PC-3 (cell line): ENCODE data around the gene PPP1R9B. TPM values are rescaled to one million over a fixed set of nuclear protein-coding genes. Genes with fewer than 3 reads are reported as not detected.

ENCODE experiments used
- ATAC-seq: fragments of 200-7000 bp; cut with Tn5 transposase; 2 replicates; pipeline ENCODE4 v1.9.1; 2020; ENCODE audit warnings: mild to moderate bottlenecking, moderate library complexity
- BruUV-seq: library from RNA; stranded (reverse); fragments of 400-500 nt; replicated peaks from 2 replicates; lab custom pipeline; 2021; lab: Mats Ljungman, UMichigan
- CTCF ChIA-PET: fragments of 300-600 bp; sonication (Branson Sonifier 250); formaldehyde crosslinking; loops from one replicate; lab custom pipeline; 2022; ENCODE audit warnings: antibody characterized with exemption; lab: Charles Lee
- POLR2A ChIA-PET: fragments of 300-600 bp; sonication (Branson Sonifier 250); formaldehyde crosslinking; loops from one replicate; lab custom pipeline; 2022; ENCODE audit warnings: antibody characterized with exemption; ENCODE audit not compliant: unreplicated experiment; lab: Charles Lee
- DNase-seq: peaks from one replicate; pipeline ENCODE4 v3.0.0-alpha.2; 2015
- H2AFZ ChIP-seq: fragments of 300-600 bp; sonication (generic); 2 replicates; pipeline ENCODE4 v1.6.0; 2016; ENCODE audit warnings: antibody characterized with exemption, low read length
- H3F3A ChIP-seq: fragments of 300-600 bp; sonication (generic); one replicate; pipeline ENCODE4 v1.6.0; 2017; ENCODE audit warnings: antibody characterized with exemption, low read length, control low read depth, mild to moderate bottlenecking; ENCODE audit not compliant: unreplicated experiment
- H3K27ac ChIP-seq: fragments of 300-600 bp; sonication (generic); 2 replicates; pipeline ENCODE4 v1.5.1; 2016; ENCODE audit warnings: mild to moderate bottlenecking, low read length
- H3K27me3 ChIP-seq: fragments of 300-600 bp; sonication (generic); 2 replicates; pipeline ENCODE4 v1.6.1; 2016; ENCODE audit warnings: low read length, mixed read lengths
- H3K36me3 ChIP-seq: fragments of 300-600 bp; sonication (generic); 2 replicates; pipeline ENCODE4 v1.6.1; 2016; ENCODE audit warnings: low read depth, mixed run types, low read length, mixed read lengths
- H3K4me1 ChIP-seq: fragments of 300-600 bp; sonication (generic); 2 replicates; pipeline ENCODE4 v1.5.1; 2016; ENCODE audit warnings: low read length; ENCODE audit not compliant: insufficient read depth
- H3K4me2 ChIP-seq: fragments of 300-600 bp; sonication (generic); 2 replicates; pipeline ENCODE4 v1.6.0; 2016; ENCODE audit warnings: low read length
- H3K4me3 ChIP-seq: fragments of 300-600 bp; sonication (generic); 2 replicates; pipeline ENCODE4 v1.5.1; 2016; ENCODE audit warnings: mild to moderate bottlenecking, low read length, mixed read lengths
- H3K79me2 ChIP-seq: fragments of 300-600 bp; sonication (generic); 2 replicates; pipeline ENCODE4 v1.6.1; 2017; ENCODE audit warnings: low read length, mixed read lengths
- H3K9ac ChIP-seq: fragments of 300-600 bp; sonication (generic); 2 replicates; pipeline ENCODE4 v1.6.0; 2016; ENCODE audit warnings: mild to moderate bottlenecking, low read length
- H3K9me2 ChIP-seq: fragments of 300-600 bp; sonication (generic); replicated peaks from 2 replicates; pipeline ENCODE4 v1.6.1; 2016; ENCODE audit warnings: mixed run types, low read length, mixed read lengths
- H3K9me3 ChIP-seq: fragments of 300-600 bp; sonication (generic); 2 replicates; pipeline ENCODE4 v1.6.1; 2016; ENCODE audit warnings: low read length, mixed read lengths
- H4K20me1 ChIP-seq: fragments of 300-600 bp; sonication (generic); 2 replicates; pipeline ENCODE4 v1.6.1; 2016; ENCODE audit warnings: low read length, mixed read lengths
- EZH2 ChIP-seq: fragments of 300-600 bp; sonication (generic); IDR thresholded peaks from one replicate; pipeline ENCODE4 v1.6.1; 2017; ENCODE audit warnings: antibody characterized with exemption, mild to moderate bottlenecking, low read length; ENCODE audit not compliant: unreplicated experiment
- EZH2phosphoT487 ChIP-seq: fragments of 300-600 bp; sonication (generic); IDR thresholded peaks from 2 replicates; pipeline ENCODE4 v1.6.1; 2018; ENCODE audit warnings: mild to moderate bottlenecking, antibody characterized with exemption, low read length, borderline replicate concordance
- intact Hi-C: fragments of 100-400 bp; cut with micrococcal nuclease; formaldehyde crosslinking; loops from 2 replicates; pipeline ENCODE4 v1.9.0; 2023
- total RNA-seq: library from RNA; depleted of rRNA; stranded (reverse); fragments of >200 nt; gene quantifications from 2 replicates; pipeline ENCODE4 v1.2.3, GENCODE V29; 2014
- TF ChIP-seq, protein P1 (sequence below): fragments of 300-600 bp; sonication (generic); conservative IDR thresholded peaks from 2 replicates; pipeline ENCODE4 v1.5.1; 2017; ENCODE audit warnings: antibody characterized with exemption, low read depth, mild to moderate bottlenecking, low read length

Gene PPP1R9B
- total RNA-seq, 1 experiment from 2014 or later: 67.7 TPM

DNA sequence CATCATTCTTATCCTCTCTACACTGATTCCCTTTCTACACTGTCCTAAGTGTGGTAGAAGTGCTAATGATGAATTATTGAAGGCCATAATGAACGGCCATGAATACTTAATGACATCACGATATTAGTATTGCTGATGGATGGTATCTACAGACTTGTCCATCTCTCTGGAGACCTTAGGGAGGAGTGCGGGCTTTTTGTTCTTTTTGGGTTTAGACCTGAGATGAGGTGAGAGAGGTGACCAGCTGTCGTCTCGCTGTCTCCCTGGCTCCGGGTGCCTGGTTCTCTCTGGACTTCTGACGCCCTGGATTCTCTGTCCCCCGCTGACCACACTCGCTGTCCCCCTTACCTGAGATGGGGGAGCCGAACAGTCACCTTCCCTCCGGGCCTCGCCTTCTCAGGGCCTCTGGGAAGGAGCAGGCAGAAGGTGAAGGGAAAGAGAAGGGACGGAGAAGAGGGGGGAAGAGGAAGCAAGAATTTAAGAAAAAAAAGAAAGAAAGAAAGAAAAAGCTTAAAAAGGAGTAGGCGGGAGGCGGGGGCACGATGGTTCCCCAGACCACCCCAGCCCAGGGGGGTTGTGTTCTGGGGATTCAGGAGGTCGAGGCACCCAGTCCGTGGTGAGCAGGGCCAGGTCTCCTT lies 32.4 kb upstream of the PPP1R9B start:
- no peak for TF ChIP-seq EZH2phosphoT487
- TF ChIP-seq EZH2: no peak
- TF ChIP-seq, protein P1, sequence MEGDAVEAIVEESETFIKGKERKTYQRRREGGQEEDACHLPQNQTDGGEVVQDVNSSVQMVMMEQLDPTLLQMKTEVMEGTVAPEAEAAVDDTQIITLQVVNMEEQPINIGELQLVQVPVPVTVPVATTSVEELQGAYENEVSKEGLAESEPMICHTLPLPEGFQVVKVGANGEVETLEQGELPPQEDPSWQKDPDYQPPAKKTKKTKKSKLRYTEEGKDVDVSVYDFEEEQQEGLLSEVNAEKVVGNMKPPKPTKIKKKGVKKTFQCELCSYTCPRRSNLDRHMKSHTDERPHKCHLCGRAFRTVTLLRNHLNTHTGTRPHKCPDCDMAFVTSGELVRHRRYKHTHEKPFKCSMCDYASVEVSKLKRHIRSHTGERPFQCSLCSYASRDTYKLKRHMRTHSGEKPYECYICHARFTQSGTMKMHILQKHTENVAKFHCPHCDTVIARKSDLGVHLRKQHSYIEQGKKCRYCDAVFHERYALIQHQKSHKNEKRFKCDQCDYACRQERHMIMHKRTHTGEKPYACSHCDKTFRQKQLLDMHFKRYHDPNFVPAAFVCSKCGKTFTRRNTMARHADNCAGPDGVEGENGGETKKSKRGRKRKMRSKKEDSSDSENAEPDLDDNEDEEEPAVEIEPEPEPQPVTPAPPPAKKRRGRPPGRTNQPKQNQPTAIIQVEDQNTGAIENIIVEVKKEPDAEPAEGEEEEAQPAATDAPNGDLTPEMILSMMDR: no peak
- no peaks in the 10 kb centered on the region for H3K9me2 ChIP-seq
- H4K20me1 ChIP-seq: no peaks in the 10 kb centered on the region
- POLR2A ChIA-PET: no interaction called here
- no peaks in the 10 kb centered on the region for H3K79me2 ChIP-seq
- no peaks in the 10 kb centered on the region for H3F3A ChIP-seq
- H3K4me3 ChIP-seq: no peak overlapping the region
- DNase-seq (no peak), ATAC-seq (no peak)
- no peaks in the 10 kb centered on the region for H3K9me3 ChIP-seq
- H3K27ac ChIP-seq: no peak overlapping the region
- H3K36me3 ChIP-seq: peaks cover 4% of the 10 kb centered on the region; the same call in 1 of the 2 replicates
- no peak overlapping the region for H3K4me2 ChIP-seq
- intact Hi-C loops: no loop called here
- H3K9ac ChIP-seq: no peak overlapping the region
- no peak overlapping the region for H2AFZ ChIP-seq
- H3K27me3 ChIP-seq: no peaks in the 10 kb centered on the region
- CTCF ChIA-PET: no interaction called here
- BruUV-seq: no TSS peak
- H3K4me1 ChIP-seq: peaks cover 12% of the 10 kb centered on the region

- intact Hi-C loops: no loop called here
- no peak overlapping the region for H3K9ac ChIP-seq
- no TSS peak for BruUV-seq
- H3K36me3 ChIP-seq: peaks cover 4% of the 10 kb centered on the region; the same call in 1 of the 2 replicates
- no peak overlapping the region for H3K4me3 ChIP-seq
- DNase-seq (no peak), ATAC-seq (no peak)
- H4K20me1 ChIP-seq: no peaks in the 10 kb centered on the region
- H3F3A ChIP-seq: no peaks in the 10 kb centered on the region
- H3K27me3 ChIP-seq: no peaks in the 10 kb centered on the region
- no peaks in the 10 kb centered on the region for H3K9me2 ChIP-seq
- POLR2A ChIA-PET: no interaction called here
- H3K27ac ChIP-seq: no peak overlapping the region
- TF ChIP-seq, protein P1: no peak
- no peak for TF ChIP-seq EZH2phosphoT487
- no peak for TF ChIP-seq EZH2
- H3K4me1 ChIP-seq: peaks cover 18% of the 10 kb centered on the region
- H2AFZ ChIP-seq: no peak overlapping the region
- H3K9me3 ChIP-seq: no peaks in the 10 kb centered on the region
- no peak overlapping the region for H3K4me2 ChIP-seq
- CTCF ChIA-PET: no interaction called here
- no peaks in the 10 kb centered on the region for H3K79me2 ChIP-seq
Observed at GRCh38 chr17:50181591-50182560, 31.4 kb upstream of the PPP1R9B start.
